BJ (cell line): ENCODE measurements around the gene RHCG. TPM values are rescaled to one million over a fixed set of nuclear protein-coding genes. Genes with fewer than 3 reads are reported as not detected.

ENCODE experiments used
- CTCF ChIA-PET: fragments of 350-600 bp; formaldehyde crosslinking; extraction: SDS; loops from one replicate; lab custom pipeline; 2021; ENCODE audit warnings: antibody characterized with exemption, inconsistent platforms; lab: Yijun Ruan, JAX
- POLR2A ChIA-PET: fragments of 300-600 bp; sonication (Branson Sonifier 250); formaldehyde crosslinking; extraction: SDS; loops from one replicate; lab custom pipeline; 2021; ENCODE audit warnings: antibody characterized with exemption; lab: Charles Lee
- DNase-seq: peaks from one replicate; pipeline ENCODE4 v3.0.0-alpha.2; 2011; ENCODE audit warnings: low read depth
- H3K27me3 ChIP-seq: 2 replicates; pipeline ENCODE4 v1.6.0; 2011; ENCODE audit warnings: low read length; ENCODE audit not compliant: control insufficient read depth, insufficient read depth
- H3K36me3 ChIP-seq: 2 replicates; pipeline ENCODE4 v1.5.1; 2011; ENCODE audit warnings: low read length; ENCODE audit not compliant: control insufficient read depth, insufficient read depth
- H3K4me3 ChIP-seq: 2 replicates; pipeline ENCODE4 v1.5.1; 2011; ENCODE audit warnings: low read depth, mild to moderate bottlenecking, control low read depth, low read length
- CTCF ChIP-seq: IDR thresholded peaks from 2 replicates; pipeline ENCODE4 v1.5.1; 2011; ENCODE audit warnings: low read depth, mild to moderate bottlenecking, control low read depth, inconsistent platforms, low read length, moderate library complexity; ENCODE audit not compliant: insufficient read depth
- polyA plus RNA-seq: library from polyadenylated mRNA; depleted of rRNA; stranded (reverse); fragments of >200 nt; gene quantifications from 2 replicates; pipeline ENCODE4 v1.2.3, GENCODE V29; 2011

Gene RHCG
- polyA plus RNA-seq, 1 experiment = not detected

DNA sequence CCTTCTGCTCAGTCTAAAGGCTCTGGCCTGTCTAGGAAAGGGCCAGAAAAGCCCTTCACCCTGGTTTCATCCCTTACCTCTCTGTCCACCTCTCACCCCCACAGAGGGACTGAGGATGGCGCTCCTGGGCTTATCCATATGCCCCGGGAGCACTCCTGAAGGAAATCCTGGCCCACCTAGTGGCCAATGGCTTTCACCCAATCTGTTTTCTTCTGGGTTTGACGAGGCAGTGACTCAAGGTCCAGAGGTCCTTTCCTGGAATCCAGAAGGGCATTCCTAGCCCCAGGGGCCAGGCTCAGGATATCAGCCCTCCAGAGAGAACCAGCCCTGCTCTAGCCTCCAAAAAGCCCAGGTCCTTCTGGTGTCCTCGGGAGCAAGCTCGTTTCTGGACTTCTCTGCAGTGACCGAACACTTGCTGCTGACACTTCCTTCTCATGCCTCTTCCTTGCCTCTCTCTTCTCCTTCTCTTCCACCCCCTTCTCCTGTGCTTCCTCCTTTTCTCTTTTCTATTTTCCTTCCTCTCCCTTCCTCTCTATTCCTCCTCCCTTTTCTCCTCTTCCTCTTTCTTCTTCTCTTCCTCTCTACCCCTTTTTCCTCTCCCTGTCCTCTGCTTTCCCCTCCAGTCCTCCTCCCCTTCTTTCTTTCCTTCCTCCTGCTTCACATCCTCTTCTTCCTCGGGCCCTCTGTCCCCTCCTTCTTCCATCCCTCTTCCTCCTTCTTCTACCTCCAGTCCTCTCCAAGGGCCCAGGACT lies 59.6 kb downstream of the RHCG start:
- Histone ChIP-seq H3K27me3 (peaks cover 30% of the 10 kb centered on the region), H3K4me3 (no peak overlapping the region), H3K36me3 (no peaks in the 10 kb centered on the region)
- DNase-seq = no peak
- CTCF ChIA-PET = interaction anchor here (7.8 kb wide), 1 partner anchor 78 kb away, joined by 89 read pairs; no protein-coding TSS in a partner anchor
- POLR2A ChIA-PET = interaction anchor here (0.6 kb wide), 1 partner anchor 93 kb away, joined by 4 read pairs; no protein-coding TSS in a partner anchor
- TF ChIP-seq CTCF = no peak

- ChIA-PET POLR2A (no interaction called here), CTCF (interaction anchor here (0.8 to 7.8 kb wide), 2 partner anchors 37 to 77 kb away, joined by 3 to 89 read pairs; no protein-coding TSS in a partner anchor)
- Histone ChIP-seq H3K27me3 (peaks cover 28% of the 10 kb centered on the region), H3K4me3 (no peak overlapping the region), H3K36me3 (no peaks in the 10 kb centered on the region)
- TF ChIP-seq CTCF = no peak
- DNase-seq = no peak
Measured at GRCh38 chr15:89435362-89435761, 61.0 kb downstream of the RHCG start.

DNA sequence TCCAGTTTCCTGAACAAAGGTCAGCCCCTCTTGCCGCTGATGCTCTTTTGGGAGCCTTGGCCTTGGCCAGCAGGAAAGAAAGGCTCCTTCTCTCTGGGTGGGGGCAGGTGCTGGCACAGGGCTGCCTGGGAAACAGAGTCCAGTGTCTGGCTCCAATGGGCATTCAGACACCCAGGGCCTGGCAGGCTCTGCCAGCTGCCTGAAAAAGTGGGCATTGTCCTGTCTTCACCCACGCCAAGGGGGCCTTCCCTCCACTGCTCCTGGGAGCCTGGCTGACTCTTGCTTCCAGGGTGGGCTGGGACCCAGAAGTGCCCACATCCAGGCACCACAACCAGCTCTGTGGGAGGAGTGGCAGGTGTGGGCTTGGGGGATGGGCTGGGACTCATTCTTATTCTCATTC lies 62.7 kb downstream of the RHCG start:
- Histone ChIP-seq H3K36me3 (no peaks in the 10 kb centered on the region), H3K4me3 (no peak overlapping the region), H3K27me3 (peaks cover 24% of the 10 kb centered on the region)
- no peak for TF ChIP-seq CTCF
- ChIA-PET CTCF (interaction anchor here (0.7 to 7.8 kb wide), 7 partner anchors 9 to 75 kb away, joined by 3 to 89 read pairs (median 4); no protein-coding TSS in a partner anchor), POLR2A (no interaction called here)
- no peak for DNase-seq

DNA sequence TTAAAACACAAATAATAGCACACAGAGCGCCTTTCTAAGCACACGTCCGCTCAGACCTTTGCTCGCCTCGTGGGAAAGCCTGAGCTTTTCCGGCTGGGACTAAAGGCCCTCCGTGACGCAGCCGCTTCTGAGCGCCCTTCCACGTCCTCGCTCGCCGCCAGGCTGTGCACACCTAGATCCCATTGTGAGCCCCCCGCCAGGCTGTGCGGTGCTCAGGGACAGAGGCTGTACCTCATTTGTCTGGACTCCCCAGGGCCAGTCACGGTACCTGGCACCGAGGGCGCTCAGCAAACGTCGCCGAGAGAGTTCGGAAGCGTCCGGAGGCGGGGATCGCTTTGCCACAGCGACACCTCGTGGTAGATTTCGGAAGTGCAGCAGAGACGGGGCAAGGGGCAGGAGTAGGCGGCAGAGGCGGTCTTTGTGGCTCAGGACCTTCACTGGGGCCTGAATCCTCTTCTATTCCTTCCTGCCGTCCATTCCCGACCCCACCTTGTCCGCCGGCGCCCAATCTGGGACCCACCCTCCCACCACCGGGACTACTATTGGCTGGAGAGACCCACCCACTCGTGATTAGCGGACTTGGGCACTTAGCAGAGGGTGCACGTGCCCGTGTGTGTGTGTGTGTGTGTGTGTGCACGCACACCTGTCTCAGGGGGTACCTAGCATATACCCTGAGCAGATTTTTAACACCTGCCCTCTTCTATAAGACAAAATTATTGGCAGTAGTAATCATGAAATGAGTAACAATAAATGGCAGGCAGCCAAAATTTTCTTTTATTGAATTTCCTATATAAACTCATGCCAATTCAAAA lies 65.6 kb downstream of the RHCG start:
- TF ChIP-seq CTCF = peak; percentile 97
- peak; percentile 6 for DNase-seq
- Histone ChIP-seq H3K27me3 (peaks cover 11% of the 10 kb centered on the region), H3K4me3 (peak overlapping the region; percentile 35), H3K36me3 (no peaks in the 10 kb centered on the region)
- ChIA-PET POLR2A (no interaction called here), CTCF (interaction anchor here (0.6 to 4.6 kb wide), 44 partner anchors 8 to 657 kb away, joined by 3 to 164 read pairs (median 4); partner anchors contain the start of gene TICRR)

- TF ChIP-seq CTCF = no peak
- Histone ChIP-seq H3K27me3 (peaks cover 11% of the 10 kb centered on the region), H3K4me3 (no peak overlapping the region), H3K36me3 (no peaks in the 10 kb centered on the region)
- no peak for DNase-seq
- CTCF ChIA-PET = interaction anchor here (0.6 to 4.6 kb wide), 42 partner anchors 8 to 657 kb away, joined by 3 to 164 read pairs (median 4); partner anchors contain the start of gene TICRR
- POLR2A ChIA-PET = no interaction called here
Measured at GRCh38 chr15:89429986-89430385, 66.4 kb downstream of the RHCG start.
